Stimulated activated CD8-positive, alpha-beta memory T cell treated with anti-CD3 and anti-CD28 coated beads, Interleukin-15, amount 100 ng/mL, for 24 hours (primary cell): Measurements from ENCODE around the gene FOXC2.

Experiments
- DNase-seq: peaks from one replicate; pipeline ENCODE4 v3.0.0-alpha.2; 2020; ENCODE audit warnings: low read depth

Gene FOXC2

GRCh38 chr16:86590501-86591144, 24.0 kb downstream of the FOXC2 start:
- DNase-seq: no peak

- DNase-seq: no peak
Measured at GRCh38 chr16:86591270-86591669, 24.6 kb downstream of the FOXC2 start.

GRCh38 chr16:86593913-86594620, 27.4 kb downstream of the FOXC2 start:
- no peak for DNase-seq

GRCh38 chr16:86594721-86595120, 28.1 kb downstream of the FOXC2 start:
- DNase-seq: no peak

- no peak for DNase-seq
Measured at GRCh38 chr16:86595983-86596605, 29.5 kb downstream of the FOXC2 start.

GRCh38 chr16:86597126-86597879, 30.7 kb downstream of the FOXC2 start:
- DNase-seq: no peak

GRCh38 chr16:86597880-86598606, 31.4 kb downstream of the FOXC2 start:
- DNase-seq: no peak

GRCh38 chr16:86598607-86599565, 32.3 kb downstream of the FOXC2 start:
- no peak for DNase-seq

GRCh38 chr16:86601356-86601755, 34.7 kb downstream of the FOXC2 start:
- no peak for DNase-seq

- DNase-seq: no peak
Measured at GRCh38 chr16:86602521-86602920, 35.9 kb downstream of the FOXC2 start.

- no peak for DNase-seq
Measured at GRCh38 chr16:86604436-86605193, 38.0 kb downstream of the FOXC2 start.

GRCh38 chr16:86605950-86606349, 39.3 kb downstream of the FOXC2 start:
- no peak for DNase-seq

GRCh38 chr16:86608301-86608747, 41.7 kb downstream of the FOXC2 start:
- no peak for DNase-seq

- DNase-seq: no peak
Measured at GRCh38 chr16:86609115-86609514, 42.5 kb downstream of the FOXC2 start.

- no peak for DNase-seq
Measured at GRCh38 chr16:86609661-86610060, 43.0 kb downstream of the FOXC2 start.

GRCh38 chr16:86610779-86611524, 44.3 kb downstream of the FOXC2 start:
- DNase-seq: no peak

GRCh38 chr16:86611525-86611855, 44.9 kb downstream of the FOXC2 start:
- no peak for DNase-seq

- no peak for DNase-seq
Measured at GRCh38 chr16:86611941-86612340, 45.3 kb downstream of the FOXC2 start.

GRCh38 chr16:86614699-86615098, 48.1 kb downstream of the FOXC2 start:
- DNase-seq: no peak
